HepG2 (cell line): ENCODE results near the gene KANSL3. TPM values are rescaled to one million over a fixed set of nuclear protein-coding genes. Genes with fewer than 3 reads are reported as not detected.

ENCODE experiments used
- ARID2 ChIP-seq: sonication (generic); formaldehyde crosslinking; IDR thresholded peaks from 2 replicates; pipeline ENCODE4 v1.8.1; 2022; ENCODE audit warnings: mild to moderate bottlenecking, missing genetic modification reagents, borderline replicate concordance
- CBX1 ChIP-seq: IDR thresholded peaks from one replicate; pipeline ENCODE4 v1.6.1; 2016; ENCODE audit warnings: antibody characterized with exemption, low read depth
- FOXA1 ChIP-seq, 2 experiments: fragments of 450-650 bp in 1 of 2; sonication (generic) in 1 of 2; formaldehyde crosslinking in 1 of 2; IDR thresholded peaks; 2 replicates each; pipeline versions ENCODE4 v1.4.0 to v1.6.1; 2016 to 2020; ENCODE audit warnings: missing genetic modification reagents in 1 of 2
- FOXO1 ChIP-seq: sonication (generic); formaldehyde crosslinking; IDR thresholded peaks from 2 replicates; pipeline ENCODE4 v1.4.0; 2020; ENCODE audit warnings: missing genetic modification reagents
- POLR2G ChIP-seq: fragments of 200-400 bp; formaldehyde crosslinking; IDR thresholded peaks from 2 replicates; pipeline ENCODE4 v1.6.1; 2018; ENCODE audit warnings: mild to moderate bottlenecking, low read depth, low read length, moderate library complexity
- SETDB1 ChIP-seq: sonication (generic); formaldehyde crosslinking; IDR thresholded peaks from 2 replicates; pipeline ENCODE4 v1.5.1; 2020; ENCODE audit warnings: missing genetic modification reagents, mild to moderate bottlenecking, borderline replicate concordance
- SMC3 ChIP-seq: IDR thresholded peaks from 2 replicates; pipeline ENCODE4 v1.6.1; 2011; ENCODE audit warnings: low read length, improper control_type of control experiment
- ZFX ChIP-seq: sonication (generic); formaldehyde crosslinking; IDR thresholded peaks from 2 replicates; pipeline ENCODE4 v1.4.0; 2020; ENCODE audit warnings: mild to moderate bottlenecking, low read depth, missing genetic modification reagents, moderate library complexity
- ZNF251 ChIP-seq: sonication (generic); formaldehyde crosslinking; IDR thresholded peaks from 2 replicates; pipeline ENCODE4 v1.9.0; 2021; ENCODE audit warnings: mild to moderate bottlenecking, missing genetic modification reagents
- ZNF354B ChIP-seq: sonication (generic); formaldehyde crosslinking; IDR thresholded peaks from 2 replicates; pipeline ENCODE4 v1.8.0; 2022; ENCODE audit warnings: mild to moderate bottlenecking, missing genetic modification reagents
- ZNF563 ChIP-seq: sonication (generic); formaldehyde crosslinking; IDR thresholded peaks from 2 replicates; pipeline ENCODE4 v1.8.0; 2022; ENCODE audit warnings: mild to moderate bottlenecking, moderate library complexity, missing genetic modification reagents
- ZNF670 ChIP-seq: sonication (generic); formaldehyde crosslinking; IDR thresholded peaks from 2 replicates; pipeline ENCODE4 v1.8.0; 2022; ENCODE audit warnings: mild to moderate bottlenecking, missing genetic modification reagents, borderline replicate concordance
- ZNF672 ChIP-seq: sonication (generic); formaldehyde crosslinking; IDR thresholded peaks from 2 replicates; pipeline ENCODE4 v1.8.1; 2022; ENCODE audit warnings: missing genetic modification reagents
- ZNF674 ChIP-seq: sonication (generic); formaldehyde crosslinking; IDR thresholded peaks from 2 replicates; pipeline ENCODE4 v1.5.0; 2020; ENCODE audit warnings: low read depth, mild to moderate bottlenecking, missing genetic modification reagents
- ZNF883 ChIP-seq: sonication (generic); formaldehyde crosslinking; IDR thresholded peaks from 2 replicates; pipeline ENCODE4 v1.5.1; 2020; ENCODE audit warnings: mild to moderate bottlenecking, missing genetic modification reagents; ENCODE audit errors: not compliant biosample characterization
- polyA plus RNA-seq, 8 experiments: library from polyadenylated mRNA; depleted of rRNA in 3 of 8; stranded (reverse) in 7 of 8; unstranded in 1 of 8; fragments of >200 nt; fragmentation: Illumina TruSeq in 4 of 8; extraction: Trizol in 4 of 8; gene quantifications; 2 replicates each; pipeline versions ENCODE4 v1.2.1 to v1.2.3, GENCODE V29; 2011 to 2016; ENCODE audit warnings: low read depth in 4 of 8, missing spikeins in 1 of 8, mixed read lengths in 1 of 8; ENCODE audit not compliant: insufficient read depth in 1 of 8
- total RNA-seq, 5 experiments: library from RNA; depleted of rRNA; stranded (reverse); fragments of >200 nt; fragmentation: Illumina TruSeq; extraction: Trizol; gene quantifications; 2 replicates each; pipeline ENCODE4 v1.2.3, GENCODE V29; 2016; ENCODE audit warnings: low read depth in 1 of 5
- TF ChIP-seq, protein P1 (sequence below): sonication (generic); formaldehyde crosslinking; IDR thresholded peaks from 2 replicates; pipeline ENCODE4 v1.4.0; 2020; ENCODE audit warnings: missing genetic modification reagents, mild to moderate bottlenecking, borderline replicate concordance
- TF ChIP-seq, protein P2 (sequence below): sonication (generic); formaldehyde crosslinking; IDR thresholded peaks from 2 replicates; pipeline ENCODE4 v1.4.0; 2020; ENCODE audit warnings: mild to moderate bottlenecking, low read depth, missing genetic modification reagents
- TF ChIP-seq, protein P3 (sequence below): sonication (generic); formaldehyde crosslinking; IDR thresholded peaks from 2 replicates; pipeline ENCODE4 v1.4.0; 2020; ENCODE audit warnings: missing genetic modification reagents

KANSL3 gene
- total and polyA plus RNA-seq, 2 of the 13 experiments (the other 11 are each of a cell fraction or from before 2014, with no cell fraction given), result 20.8 to 37.3 TPM

GRCh38 chr2:96638144-96639121 is at the start of gene KANSL3 (continued):
- TF ChIP-seq ZNF672, result peak; percentile 98
- TF ChIP-seq, protein P1, sequence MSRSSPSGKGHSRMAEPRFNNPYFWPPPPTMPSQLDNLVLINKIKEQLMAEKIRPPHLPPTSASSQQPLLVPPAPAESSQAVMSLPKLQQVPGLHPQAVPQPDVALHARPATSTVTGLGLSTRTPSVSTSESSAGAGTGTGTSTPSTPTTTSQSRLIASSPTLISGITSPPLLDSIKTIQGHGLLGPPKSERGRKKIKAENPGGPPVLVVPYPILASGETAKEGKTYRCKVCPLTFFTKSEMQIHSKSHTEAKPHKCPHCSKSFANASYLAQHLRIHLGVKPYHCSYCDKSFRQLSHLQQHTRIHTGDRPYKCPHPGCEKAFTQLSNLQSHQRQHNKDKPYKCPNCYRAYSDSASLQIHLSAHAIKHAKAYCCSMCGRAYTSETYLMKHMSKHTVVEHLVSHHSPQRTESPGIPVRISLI, result peak; percentile 80; the same call in 1 of the 2 replicates
- TF ChIP-seq ZNF883, result peak; percentile 97
- no peak for TF ChIP-seq FOXA1 (IDR thresholded peaks at IDR 0.05)
- peak; percentile 91 for TF ChIP-seq FOXA1 (CRISPR knock-in tag; IDR thresholded peaks at IDR 0.05)
- TF ChIP-seq ZNF670 (CRISPR knock-in tag), result peak; percentile 99
- TF ChIP-seq ZNF251 (CRISPR knock-in tag), result no peak
- peak; percentile 99 for TF ChIP-seq ARID2
- TF ChIP-seq ZNF354B, result peak; percentile 87; the same call in 1 of the 2 replicates
- TF ChIP-seq ZNF674 (CRISPR knock-in tag), result peak; percentile 46; the same call in 1 of the 2 replicates
- TF ChIP-seq ZNF563 (CRISPR knock-in tag), result peak; percentile 89; the same call in 1 of the 2 replicates
- TF ChIP-seq, protein P2, sequence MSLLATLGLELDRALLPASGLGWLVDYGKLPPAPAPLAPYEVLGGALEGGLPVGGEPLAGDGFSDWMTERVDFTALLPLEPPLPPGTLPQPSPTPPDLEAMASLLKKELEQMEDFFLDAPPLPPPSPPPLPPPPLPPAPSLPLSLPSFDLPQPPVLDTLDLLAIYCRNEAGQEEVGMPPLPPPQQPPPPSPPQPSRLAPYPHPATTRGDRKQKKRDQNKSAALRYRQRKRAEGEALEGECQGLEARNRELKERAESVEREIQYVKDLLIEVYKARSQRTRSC (CRISPR knock-in tag), result no peak; the same call in 1 of the 2 replicates
- TF ChIP-seq SMC3, result peak; percentile 21; the same call in 1 of the 2 replicates
- peak; percentile 99 for TF ChIP-seq POLR2G
- TF ChIP-seq ZFX (CRISPR knock-in tag), result peak; percentile 97
- peak; percentile 99 for TF ChIP-seq CBX1
- peak; percentile 96 for TF ChIP-seq FOXO1 (CRISPR knock-in tag)
- no peak for TF ChIP-seq SETDB1 (CRISPR knock-in tag)
- TF ChIP-seq, protein P3, sequence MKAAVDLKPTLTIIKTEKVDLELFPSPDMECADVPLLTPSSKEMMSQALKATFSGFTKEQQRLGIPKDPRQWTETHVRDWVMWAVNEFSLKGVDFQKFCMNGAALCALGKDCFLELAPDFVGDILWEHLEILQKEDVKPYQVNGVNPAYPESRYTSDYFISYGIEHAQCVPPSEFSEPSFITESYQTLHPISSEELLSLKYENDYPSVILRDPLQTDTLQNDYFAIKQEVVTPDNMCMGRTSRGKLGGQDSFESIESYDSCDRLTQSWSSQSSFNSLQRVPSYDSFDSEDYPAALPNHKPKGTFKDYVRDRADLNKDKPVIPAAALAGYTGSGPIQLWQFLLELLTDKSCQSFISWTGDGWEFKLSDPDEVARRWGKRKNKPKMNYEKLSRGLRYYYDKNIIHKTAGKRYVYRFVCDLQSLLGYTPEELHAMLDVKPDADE (CRISPR knock-in tag), result 0 out of 2 replicates have a peak, but pooled peaks have one; percentile 47
